Mucosa of gallbladder (tissue), 1 donor: Measurements from ENCODE around the gene TAMM41. TPM values are rescaled to one million over a fixed set of nuclear protein-coding genes. Genes with fewer than 3 reads are reported as not detected.
"Not testable (repeated sequence)": the region's sequence is repeated elsewhere in the genome, so short reads cannot be mapped to it uniquely, and the experiment has no call there.

Experiments used
- DNase-seq: peaks from one replicate; pipeline ENCODE4 v3.0.0-alpha.2; 2020; ENCODE audit warnings: low spot score
- total RNA-seq: library from RNA; stranded (reverse); gene quantifications from one replicate; pipeline ENCODE4 v1.2.1, GENCODE V29; 2021
- donor health status: DM: no; HTN: no; CAD: no.

The TAMM41 gene
- total RNA-seq, 1 donor from 2014 or later = 17.5 TPM

DNA sequence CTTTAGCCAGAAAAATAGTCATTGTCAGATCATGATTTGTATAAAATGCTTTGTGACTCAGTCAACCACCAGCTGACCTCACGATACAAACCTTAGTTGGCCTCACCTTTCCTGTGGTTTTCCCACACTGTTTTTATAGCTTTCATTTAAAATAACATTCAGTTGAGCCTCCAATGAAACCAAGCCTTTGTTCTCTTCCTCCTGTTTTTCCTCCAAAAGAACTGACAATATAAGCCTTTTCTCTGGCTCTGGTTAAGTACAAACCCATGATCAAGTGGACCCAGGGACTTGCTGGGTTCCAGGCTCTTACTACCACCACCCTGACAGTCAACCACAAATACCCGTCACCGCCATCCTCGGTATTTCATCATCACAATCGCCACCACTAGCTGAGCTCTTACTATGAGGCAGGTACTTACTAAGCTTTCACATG is 81.7 kb downstream of the TAMM41 start:
- DNase-seq = no peak

DNA sequence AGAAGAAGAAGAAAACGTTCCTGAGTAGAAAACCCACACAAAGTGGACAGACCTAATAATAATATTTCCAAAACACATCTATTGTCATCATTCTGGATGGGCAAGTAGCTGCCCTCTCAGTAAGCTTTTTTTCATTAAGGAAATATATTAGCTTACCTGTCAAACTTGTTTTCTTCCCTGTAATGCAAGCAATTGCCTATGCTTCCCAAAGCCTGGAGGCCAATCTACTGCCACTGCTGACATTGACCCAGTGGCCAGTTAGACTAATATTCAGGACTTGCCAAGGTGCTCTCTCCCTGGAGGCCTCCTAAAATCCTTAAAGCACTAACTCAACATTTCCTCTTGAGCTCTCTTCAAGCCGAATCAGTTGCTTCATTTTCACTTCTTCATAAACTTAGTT is 86.7 kb downstream of the TAMM41 start:
- DNase-seq = no peak

DNA sequence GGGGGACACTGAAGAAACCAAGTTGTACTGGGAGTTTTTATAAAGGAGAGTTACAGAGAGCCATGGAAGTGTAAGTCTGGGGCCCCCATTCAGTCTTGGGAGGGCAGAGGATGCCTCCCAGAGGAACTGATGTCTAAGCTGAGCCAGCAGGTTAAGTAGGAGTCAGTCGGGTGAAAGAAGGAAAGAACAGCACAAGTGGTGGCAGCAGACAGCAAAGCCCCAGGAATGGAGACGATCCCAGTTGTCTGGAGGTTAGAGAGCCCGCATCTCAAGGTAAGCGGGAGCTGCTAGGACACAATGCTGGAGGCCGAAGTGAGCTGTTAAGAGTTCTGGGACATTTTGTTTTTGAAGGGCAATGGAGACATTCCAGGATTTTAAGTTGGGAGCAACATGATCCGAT is 88.8 kb downstream of the TAMM41 start:
- no peak for DNase-seq

DNA sequence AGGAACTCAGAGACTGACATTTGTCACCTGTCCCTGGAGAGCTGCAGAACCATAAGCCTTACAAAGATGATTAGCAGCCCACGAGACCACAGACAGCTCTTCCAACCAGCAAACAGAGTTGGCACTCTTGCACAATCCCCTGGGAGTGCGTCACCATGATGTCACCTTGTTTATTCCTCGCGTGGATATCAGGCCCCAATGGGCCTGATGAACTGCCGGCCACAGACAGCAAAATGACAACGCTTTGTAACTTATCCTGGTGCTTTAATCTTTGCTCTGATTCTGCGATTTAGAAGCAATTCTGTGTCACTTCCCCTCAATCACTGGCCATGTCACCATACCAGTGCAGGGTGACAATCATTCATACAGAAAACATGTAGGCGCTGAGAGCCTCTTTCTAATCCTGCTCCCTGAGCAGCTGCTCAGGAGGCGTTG is 89.2 kb downstream of the TAMM41 start:
- no peak for DNase-seq

DNA sequence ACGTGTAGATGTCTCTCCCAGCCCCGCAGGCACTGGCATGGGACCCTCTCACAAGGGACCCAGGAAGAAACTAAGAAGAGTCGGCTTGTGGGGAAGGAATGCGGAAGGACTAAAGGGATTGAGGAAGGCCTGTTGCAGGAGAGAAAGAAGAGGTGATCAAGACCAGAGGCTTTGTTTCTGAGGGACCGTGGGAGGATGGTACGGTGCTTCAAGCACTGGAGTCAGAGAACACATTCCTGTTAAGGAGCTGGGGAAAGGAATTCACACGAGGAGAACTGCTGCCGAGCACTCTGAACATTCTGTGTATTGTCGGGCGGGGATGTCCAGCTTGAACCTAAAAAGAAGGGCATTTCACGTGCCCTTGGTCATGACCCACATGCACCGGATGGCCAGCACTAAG is 91.4 kb downstream of the TAMM41 start:
- DNase-seq = no peak

DNA sequence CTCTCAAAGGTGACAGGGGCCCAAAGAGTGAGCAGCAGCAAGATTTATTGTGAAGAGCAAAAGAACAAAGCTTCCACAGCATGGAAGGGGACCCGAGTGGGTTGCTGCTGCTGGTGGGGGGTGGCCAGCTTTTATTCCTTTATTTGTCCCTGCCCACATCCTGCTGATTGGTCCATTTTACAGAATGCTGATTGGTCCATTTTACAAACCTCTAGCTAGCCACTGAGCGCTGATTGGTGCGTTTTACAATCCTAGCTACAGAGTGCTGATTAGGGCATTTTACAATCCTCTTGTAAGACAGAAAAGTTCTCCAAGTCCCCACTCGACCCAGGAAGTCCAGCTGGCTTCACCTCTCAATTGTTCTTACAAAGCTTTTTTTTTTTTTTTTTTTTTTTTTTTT is 94.4 kb downstream of the TAMM41 start:
- not testable (repeated sequence) for DNase-seq

DNA sequence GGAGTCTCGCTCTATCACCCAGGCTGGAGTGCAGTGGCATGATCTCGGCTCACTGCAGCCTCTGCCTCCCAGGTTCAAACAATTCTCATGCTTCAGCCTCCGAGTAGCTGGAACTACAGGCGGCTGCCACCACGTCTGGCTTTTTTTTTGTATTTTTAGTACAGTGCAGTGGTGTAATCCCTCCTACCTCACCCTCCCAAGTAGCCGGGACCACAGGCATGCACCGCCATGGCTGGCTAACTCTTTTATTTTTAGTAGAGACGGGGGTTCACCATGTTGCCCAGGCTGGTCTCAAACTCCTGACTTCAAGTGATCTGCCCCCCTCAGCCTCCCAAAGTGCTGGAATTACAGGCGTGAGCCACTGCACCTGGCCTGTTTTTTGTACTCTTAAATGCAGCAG is 98.4 kb downstream of the TAMM41 start:
- DNase-seq = not testable (repeated sequence)

Other genes starting within 250 kb of the TAMM41 start
- 94.2 TPM for gene VGLL4, start 203.0 kb downstream of the TAMM41 start, total RNA-seq
- 0.95 TPM for gene SYN2, start 157.5 kb upstream of the TAMM41 start, total RNA-seq